WTC11 (cell line): ENCODE data around the gene RPS21. TPM values are rescaled to one million over a fixed set of nuclear protein-coding genes. Genes with fewer than 3 reads are reported as not detected.

ENCODE experiments used
- ATAC-seq: fragments of 200-7000 bp; cut with Tn5 transposase; 2 replicates; pipeline ENCODE4 v1.10.0; 2021; ENCODE audit warnings: mild to moderate bottlenecking, moderate library complexity
- CTCF ChIA-PET: fragments of 300-600 bp; sonication (Branson Sonifier 250); formaldehyde crosslinking; loops from one replicate; lab custom pipeline; 2021; ENCODE audit warnings: antibody characterized with exemption; lab: Charles Lee
- POLR2A ChIA-PET: fragments of 350-600 bp; sonication (Branson Sonifier 250); formaldehyde crosslinking; loops from one replicate; lab custom pipeline; 2021; ENCODE audit warnings: antibody characterized with exemption; lab: Charles Lee
- DNase-seq: peaks from one replicate; pipeline ENCODE4 v3.0.0; 2021; ENCODE audit warnings: low spot score
- H3K27ac Mint-ChIP-seq: 2 replicates; pipeline ENCODE4 v1.8.0; 2021; ENCODE audit warnings: mixed read lengths
- H3K27me3 Mint-ChIP-seq: 2 replicates; pipeline ENCODE4 v1.8.0; 2021; ENCODE audit warnings: low read depth, mild to moderate bottlenecking, moderate library complexity, mixed read lengths
- H3K36me3 Mint-ChIP-seq: 2 replicates; pipeline ENCODE4 v1.8.0; 2021; ENCODE audit warnings: mixed read lengths
- H3K4me1 Mint-ChIP-seq: 2 replicates; pipeline ENCODE4 v1.8.0; 2022; ENCODE audit warnings: mixed read lengths
- H3K4me3 Mint-ChIP-seq: 2 replicates; pipeline ENCODE4 v1.8.0; 2021; ENCODE audit warnings: mild to moderate bottlenecking, moderate library complexity, mixed read lengths
- H3K9me3 Mint-ChIP-seq: 2 replicates; pipeline ENCODE4 v1.8.0; 2021; ENCODE audit warnings: mixed read lengths
- AR ChIP-seq: fragments of 250-450 bp; sonication (Bioruptor Pico); IDR thresholded peaks from 2 replicates; pipeline ENCODE4 v1.9.0; 2021; ENCODE audit warnings: mild to moderate bottlenecking
- ELF4 ChIP-seq: sonication (generic); formaldehyde crosslinking; IDR thresholded peaks from 2 replicates; pipeline ENCODE4 v1.8.1; 2022; ENCODE audit warnings: low read depth, mild to moderate bottlenecking, moderate library complexity, missing genetic modification reagents
- ETV6 ChIP-seq: sonication (generic); formaldehyde crosslinking; IDR thresholded peaks from 2 replicates; pipeline ENCODE4 v1.8.1; 2022; ENCODE audit warnings: mild to moderate bottlenecking, missing genetic modification reagents
- FOXP1 ChIP-seq: sonication (generic); formaldehyde crosslinking; IDR thresholded peaks from 2 replicates; pipeline ENCODE4 v1.8.0; 2022; ENCODE audit warnings: missing genetic modification reagents, mild to moderate bottlenecking, moderate library complexity, borderline replicate concordance
- GABPB1 ChIP-seq: sonication (generic); formaldehyde crosslinking; IDR thresholded peaks from 2 replicates; pipeline ENCODE4 v1.8.1; 2023; ENCODE audit warnings: mild to moderate bottlenecking, missing genetic modification reagents
- HMGA2 ChIP-seq: fragments of 250-450 bp; sonication (Bioruptor Pico); IDR thresholded peaks from 2 replicates; pipeline ENCODE4 v1.4.0; 2021; ENCODE audit warnings: mild to moderate bottlenecking, moderate library complexity
- NFYB ChIP-seq: sonication (generic); formaldehyde crosslinking; conservative IDR thresholded peaks from 2 replicates; pipeline ENCODE4 v1.8.0; 2022; ENCODE audit warnings: low read depth, missing genetic modification reagents
- NR3C1 ChIP-seq: sonication (generic); formaldehyde crosslinking; conservative IDR thresholded peaks from 2 replicates; pipeline ENCODE4 v1.8.1; 2023; ENCODE audit warnings: low read depth, mild to moderate bottlenecking, missing genetic modification reagents
- RORB ChIP-seq: fragments of 250-450 bp; sonication (Bioruptor Pico); IDR thresholded peaks from 2 replicates; pipeline ENCODE4 v1.9.0; 2021; ENCODE audit warnings: mild to moderate bottlenecking
- SOX15 ChIP-seq: fragments of 250-450 bp; sonication (Bioruptor Pico); IDR thresholded peaks from 2 replicates; pipeline ENCODE4 v1.9.0; 2021; ENCODE audit warnings: mild to moderate bottlenecking
- SP1 ChIP-seq: sonication (generic); formaldehyde crosslinking; conservative IDR thresholded peaks from 2 replicates; pipeline ENCODE4 v1.8.1; 2022; ENCODE audit warnings: missing genetic modification reagents
- TCF7 ChIP-seq: sonication (generic); formaldehyde crosslinking; IDR thresholded peaks from 2 replicates; pipeline ENCODE4 v1.8.0; 2022; ENCODE audit warnings: mild to moderate bottlenecking, low read depth, missing genetic modification reagents, moderate library complexity
- TEAD1 ChIP-seq: sonication (generic); formaldehyde crosslinking; IDR thresholded peaks from 2 replicates; pipeline ENCODE4 v1.8.0; 2022; ENCODE audit warnings: mild to moderate bottlenecking, missing genetic modification reagents
- ZNF138 ChIP-seq: sonication (generic); formaldehyde crosslinking; conservative IDR thresholded peaks from 2 replicates; pipeline ENCODE4 v1.8.1; 2022; ENCODE audit warnings: mild to moderate bottlenecking, moderate library complexity, missing genetic modification reagents
- ZNF232 ChIP-seq: sonication (generic); formaldehyde crosslinking; IDR thresholded peaks from 2 replicates; pipeline ENCODE4 v1.8.0; 2022; ENCODE audit warnings: mild to moderate bottlenecking, missing genetic modification reagents
- ZNF281 ChIP-seq: sonication (generic); formaldehyde crosslinking; IDR thresholded peaks from 2 replicates; pipeline ENCODE4 v1.8.0; 2023; ENCODE audit warnings: mild to moderate bottlenecking, missing genetic modification reagents
- ZNF317 ChIP-seq: sonication (generic); formaldehyde crosslinking; IDR thresholded peaks from 2 replicates; pipeline ENCODE4 v1.8.1; 2023; ENCODE audit warnings: low read depth, mild to moderate bottlenecking, moderate library complexity, missing genetic modification reagents, borderline replicate concordance
- total RNA-seq: library from RNA; stranded (reverse); gene quantifications from 3 replicates; pipeline ENCODE4 v1.2.3, GENCODE V29; 2021
- TF ChIP-seq, protein P1 (sequence below): sonication (generic); formaldehyde crosslinking; IDR thresholded peaks from 2 replicates; pipeline ENCODE4 v1.8.1; 2023; ENCODE audit warnings: mild to moderate bottlenecking, missing genetic modification reagents, moderate library complexity
- TF ChIP-seq, protein P2 (sequence below): fragments of 250-450 bp; sonication (Bioruptor Pico); IDR thresholded peaks from 2 replicates; pipeline ENCODE4 v1.9.0; 2021; ENCODE audit warnings: moderate library complexity, mild to moderate bottlenecking, inconsistent platforms, borderline replicate concordance
- TF ChIP-seq, protein P3 (sequence below): fragments of 250-450 bp; sonication (Bioruptor Pico); IDR thresholded peaks from 2 replicates; pipeline ENCODE4 v1.9.0; 2021; ENCODE audit warnings: mild to moderate bottlenecking, borderline replicate concordance
- TF ChIP-seq, protein P4 (sequence below): fragments of 250-450 bp; sonication (Bioruptor Pico); IDR thresholded peaks from 2 replicates; pipeline ENCODE4 v2.1.2; 2022; ENCODE audit warnings: mild to moderate bottlenecking, moderate library complexity

The RPS21 gene
- total RNA-seq, 1 experiment from 2014 or later: 2,016 TPM

DNA sequence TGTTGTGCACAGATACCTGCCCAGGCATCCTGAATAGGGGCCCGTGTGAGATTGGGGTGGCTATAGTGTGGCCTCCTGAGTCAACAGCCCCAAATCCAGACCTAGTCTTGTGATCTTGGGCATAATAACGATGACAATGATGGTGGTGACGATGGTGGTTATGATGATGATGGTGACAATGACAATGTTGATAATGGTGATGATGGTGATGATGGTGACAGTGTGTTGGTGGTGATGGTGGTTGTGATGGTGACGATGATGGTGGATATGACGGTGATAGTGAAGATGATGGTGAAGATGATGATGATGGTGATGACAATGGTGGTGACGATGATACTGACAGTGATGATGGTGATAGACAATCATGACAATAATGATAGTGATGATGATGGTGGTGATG, 5.1 kb upstream of the RPS21 start (continued):
- TF ChIP-seq ZNF281 (CRISPR knock-in tag) (no peak), NFYB (CRISPR knock-in tag) (no peak)

GRCh38 chr20:62382306-62383198, 4.4 kb upstream of the RPS21 start:
- H3K27me3 Mint-ChIP-seq: no peaks in the 10 kb centered on the region
- TF ChIP-seq ZNF317 (CRISPR knock-in tag) (no peak), TEAD1 (CRISPR knock-in tag) (no peak), HMGA2 (no peak), ZNF232 (CRISPR knock-in tag) (no peak), FOXP1 (CRISPR knock-in tag) (peak; percentile 59; the same call in 1 of the 2 replicates), SOX15 (CRISPR knock-in tag) (no peak), SP1 (peak; percentile 59; the same call in 1 of the 2 replicates), ELF4 (CRISPR knock-in tag) (no peak), ETV6 (CRISPR knock-in tag) (0 out of 2 replicates have a peak, but pooled peaks have one; percentile 25), TCF7 (CRISPR knock-in tag) (no peak), NR3C1 (no peak), RORB (CRISPR knock-in tag) (no peak), GABPB1 (CRISPR knock-in tag) (0 out of 2 replicates have a peak, but pooled peaks have one; percentile 34), ZNF138 (CRISPR knock-in tag) (no peak), AR (CRISPR knock-in tag) (no peak)
- TF ChIP-seq, protein P1, sequence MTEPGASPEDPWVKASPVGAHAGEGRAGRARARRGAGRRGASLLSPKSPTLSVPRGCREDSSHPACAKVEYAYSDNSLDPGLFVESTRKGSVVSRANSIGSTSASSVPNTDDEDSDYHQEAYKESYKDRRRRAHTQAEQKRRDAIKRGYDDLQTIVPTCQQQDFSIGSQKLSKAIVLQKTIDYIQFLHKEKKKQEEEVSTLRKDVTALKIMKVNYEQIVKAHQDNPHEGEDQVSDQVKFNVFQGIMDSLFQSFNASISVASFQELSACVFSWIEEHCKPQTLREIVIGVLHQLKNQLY: no peak
- TF ChIP-seq, protein P2, sequence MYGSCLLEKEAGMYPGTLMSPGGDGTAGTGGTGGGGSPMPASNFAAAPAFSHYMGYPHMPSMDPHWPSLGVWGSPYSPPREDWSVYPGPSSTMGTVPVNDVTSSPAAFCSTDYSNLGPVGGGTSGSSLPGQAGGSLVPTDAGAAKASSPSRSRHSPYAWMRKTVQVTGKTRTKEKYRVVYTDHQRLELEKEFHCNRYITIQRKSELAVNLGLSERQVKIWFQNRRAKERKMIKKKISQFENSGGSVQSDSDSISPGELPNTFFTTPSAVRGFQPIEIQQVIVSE: no peak
- TF ChIP-seq, protein P3, sequence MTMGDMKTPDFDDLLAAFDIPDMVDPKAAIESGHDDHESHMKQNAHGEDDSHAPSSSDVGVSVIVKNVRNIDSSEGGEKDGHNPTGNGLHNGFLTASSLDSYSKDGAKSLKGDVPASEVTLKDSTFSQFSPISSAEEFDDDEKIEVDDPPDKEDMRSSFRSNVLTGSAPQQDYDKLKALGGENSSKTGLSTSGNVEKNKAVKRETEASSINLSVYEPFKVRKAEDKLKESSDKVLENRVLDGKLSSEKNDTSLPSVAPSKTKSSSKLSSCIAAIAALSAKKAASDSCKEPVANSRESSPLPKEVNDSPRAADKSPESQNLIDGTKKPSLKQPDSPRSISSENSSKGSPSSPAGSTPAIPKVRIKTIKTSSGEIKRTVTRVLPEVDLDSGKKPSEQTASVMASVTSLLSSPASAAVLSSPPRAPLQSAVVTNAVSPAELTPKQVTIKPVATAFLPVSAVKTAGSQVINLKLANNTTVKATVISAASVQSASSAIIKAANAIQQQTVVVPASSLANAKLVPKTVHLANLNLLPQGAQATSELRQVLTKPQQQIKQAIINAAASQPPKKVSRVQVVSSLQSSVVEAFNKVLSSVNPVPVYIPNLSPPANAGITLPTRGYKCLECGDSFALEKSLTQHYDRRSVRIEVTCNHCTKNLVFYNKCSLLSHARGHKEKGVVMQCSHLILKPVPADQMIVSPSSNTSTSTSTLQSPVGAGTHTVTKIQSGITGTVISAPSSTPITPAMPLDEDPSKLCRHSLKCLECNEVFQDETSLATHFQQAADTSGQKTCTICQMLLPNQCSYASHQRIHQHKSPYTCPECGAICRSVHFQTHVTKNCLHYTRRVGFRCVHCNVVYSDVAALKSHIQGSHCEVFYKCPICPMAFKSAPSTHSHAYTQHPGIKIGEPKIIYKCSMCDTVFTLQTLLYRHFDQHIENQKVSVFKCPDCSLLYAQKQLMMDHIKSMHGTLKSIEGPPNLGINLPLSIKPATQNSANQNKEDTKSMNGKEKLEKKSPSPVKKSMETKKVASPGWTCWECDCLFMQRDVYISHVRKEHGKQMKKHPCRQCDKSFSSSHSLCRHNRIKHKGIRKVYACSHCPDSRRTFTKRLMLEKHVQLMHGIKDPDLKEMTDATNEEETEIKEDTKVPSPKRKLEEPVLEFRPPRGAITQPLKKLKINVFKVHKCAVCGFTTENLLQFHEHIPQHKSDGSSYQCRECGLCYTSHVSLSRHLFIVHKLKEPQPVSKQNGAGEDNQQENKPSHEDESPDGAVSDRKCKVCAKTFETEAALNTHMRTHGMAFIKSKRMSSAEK (CRISPR knock-in tag): no peak
- TF ChIP-seq, protein P4, sequence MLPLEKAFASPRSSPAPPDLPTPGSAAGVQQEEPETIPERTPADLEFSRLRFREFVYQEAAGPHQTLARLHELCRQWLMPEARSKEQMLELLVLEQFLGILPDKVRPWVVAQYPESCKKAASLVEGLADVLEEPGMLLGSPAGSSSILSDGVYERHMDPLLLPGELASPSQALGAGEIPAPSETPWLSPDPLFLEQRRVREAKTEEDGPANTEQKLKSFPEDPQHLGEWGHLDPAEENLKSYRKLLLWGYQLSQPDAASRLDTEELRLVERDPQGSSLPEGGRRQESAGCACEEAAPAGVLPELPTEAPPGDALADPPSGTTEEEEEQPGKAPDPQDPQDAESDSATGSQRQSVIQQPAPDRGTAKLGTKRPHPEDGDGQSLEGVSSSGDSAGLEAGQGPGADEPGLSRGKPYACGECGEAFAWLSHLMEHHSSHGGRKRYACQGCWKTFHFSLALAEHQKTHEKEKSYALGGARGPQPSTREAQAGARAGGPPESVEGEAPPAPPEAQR (CRISPR knock-in tag): no peak

More at GRCh38 chr20:62382306-62383198, 4.4 kb upstream of the RPS21 start:
- DNase-seq (peak; percentile 95), ATAC-seq (peak; percentile 90)
- Mint-ChIP-seq H3K4me1 (peaks cover 20% of the 10 kb centered on the region), H3K27ac (no peak overlapping the region), H3K4me3 (no peak overlapping the region), H3K36me3 (peaks cover 14% of the 10 kb centered on the region), H3K9me3 (peaks cover 7% of the 10 kb centered on the region)
- CTCF ChIA-PET: interaction anchor here (0.5 to 2.7 kb wide), 49 partner anchors 8 to 412 kb away, joined by 3 to 137 read pairs (median 4); partner anchors contain the start of genes ADRM1, LAMA5 and OSBPL2
- POLR2A ChIA-PET: interaction anchor here (0.6 to 1.2 kb wide), 4 partner anchors 13 to 21 kb away, joined by 3 to 6 read pairs (median 3); no protein-coding TSS in a partner anchor
